ENCODE results near the gene SFR1.

DNA sequence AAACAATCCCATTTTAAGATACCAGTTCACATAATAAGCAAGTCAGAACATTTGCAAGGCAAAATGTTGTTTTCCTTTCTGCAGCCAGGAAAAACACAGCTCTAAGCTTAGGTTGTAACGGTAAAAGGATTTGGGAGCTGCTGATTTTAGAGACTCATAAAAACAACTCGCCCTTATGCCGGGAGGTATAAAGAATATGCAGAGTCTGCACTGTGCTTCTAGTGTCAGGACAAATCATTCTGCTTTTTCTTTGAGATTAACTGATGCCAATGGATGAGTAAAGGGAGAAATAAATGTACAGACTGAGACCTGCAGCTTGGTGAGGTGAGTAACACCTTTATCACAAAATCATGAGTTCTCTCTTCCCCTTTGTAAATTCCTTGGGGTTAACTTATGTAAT is 2.0 kb upstream of the SFR1 start:
- TF ChIP-seq, protein P1, sequence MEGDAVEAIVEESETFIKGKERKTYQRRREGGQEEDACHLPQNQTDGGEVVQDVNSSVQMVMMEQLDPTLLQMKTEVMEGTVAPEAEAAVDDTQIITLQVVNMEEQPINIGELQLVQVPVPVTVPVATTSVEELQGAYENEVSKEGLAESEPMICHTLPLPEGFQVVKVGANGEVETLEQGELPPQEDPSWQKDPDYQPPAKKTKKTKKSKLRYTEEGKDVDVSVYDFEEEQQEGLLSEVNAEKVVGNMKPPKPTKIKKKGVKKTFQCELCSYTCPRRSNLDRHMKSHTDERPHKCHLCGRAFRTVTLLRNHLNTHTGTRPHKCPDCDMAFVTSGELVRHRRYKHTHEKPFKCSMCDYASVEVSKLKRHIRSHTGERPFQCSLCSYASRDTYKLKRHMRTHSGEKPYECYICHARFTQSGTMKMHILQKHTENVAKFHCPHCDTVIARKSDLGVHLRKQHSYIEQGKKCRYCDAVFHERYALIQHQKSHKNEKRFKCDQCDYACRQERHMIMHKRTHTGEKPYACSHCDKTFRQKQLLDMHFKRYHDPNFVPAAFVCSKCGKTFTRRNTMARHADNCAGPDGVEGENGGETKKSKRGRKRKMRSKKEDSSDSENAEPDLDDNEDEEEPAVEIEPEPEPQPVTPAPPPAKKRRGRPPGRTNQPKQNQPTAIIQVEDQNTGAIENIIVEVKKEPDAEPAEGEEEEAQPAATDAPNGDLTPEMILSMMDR (conservative IDR thresholded peaks at IDR 0.05; ENCODE audit: low read length), result no peak
- no peak for TF ChIP-seq EZH2phosphoT487 (IDR thresholded peaks at IDR 0.05; ENCODE audit: borderline replicate concordance, low read depth, low read length)
